Measurements from ENCODE around the gene UCN2. TPM values are rescaled to one million over a fixed set of nuclear protein-coding genes. Genes with fewer than 3 reads are reported as not detected.

The UCN2 gene
- total and polyA plus RNA-seq, 2 of the 8 experiments (the other 6 are each of a cell fraction or from before 2014, with no cell fraction given) = 0.14 TPM; not detected in 1

DNA sequence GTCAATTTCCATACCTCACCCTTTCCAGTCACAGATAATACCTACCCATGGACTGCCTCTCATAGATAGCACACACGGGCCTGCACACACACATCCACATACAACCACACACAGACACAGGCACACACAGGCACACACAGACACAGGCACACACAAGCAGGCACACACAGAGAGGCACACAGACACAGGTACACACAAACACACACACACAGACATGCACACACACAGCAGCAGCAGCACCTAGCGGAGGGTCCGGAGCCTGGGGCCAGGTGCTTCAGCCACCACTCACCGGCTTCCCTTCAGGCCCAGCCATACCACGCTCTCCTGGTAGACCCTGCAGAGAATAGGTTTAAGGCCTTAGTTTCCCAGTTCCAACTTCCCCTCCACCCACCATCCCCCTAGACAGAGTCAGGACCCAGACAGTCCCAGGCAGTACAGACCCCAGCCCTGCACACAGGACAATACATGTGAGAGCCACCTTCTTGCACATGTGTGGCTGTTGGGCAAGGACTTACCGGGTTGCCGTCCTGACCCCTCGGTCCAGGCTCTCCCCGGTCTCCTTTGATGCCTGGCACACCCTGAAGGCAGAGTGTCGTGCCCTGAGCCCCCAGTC, 10.5 kb upstream of the UCN2 start (continued):
- TF ChIP-seq, protein P1, sequence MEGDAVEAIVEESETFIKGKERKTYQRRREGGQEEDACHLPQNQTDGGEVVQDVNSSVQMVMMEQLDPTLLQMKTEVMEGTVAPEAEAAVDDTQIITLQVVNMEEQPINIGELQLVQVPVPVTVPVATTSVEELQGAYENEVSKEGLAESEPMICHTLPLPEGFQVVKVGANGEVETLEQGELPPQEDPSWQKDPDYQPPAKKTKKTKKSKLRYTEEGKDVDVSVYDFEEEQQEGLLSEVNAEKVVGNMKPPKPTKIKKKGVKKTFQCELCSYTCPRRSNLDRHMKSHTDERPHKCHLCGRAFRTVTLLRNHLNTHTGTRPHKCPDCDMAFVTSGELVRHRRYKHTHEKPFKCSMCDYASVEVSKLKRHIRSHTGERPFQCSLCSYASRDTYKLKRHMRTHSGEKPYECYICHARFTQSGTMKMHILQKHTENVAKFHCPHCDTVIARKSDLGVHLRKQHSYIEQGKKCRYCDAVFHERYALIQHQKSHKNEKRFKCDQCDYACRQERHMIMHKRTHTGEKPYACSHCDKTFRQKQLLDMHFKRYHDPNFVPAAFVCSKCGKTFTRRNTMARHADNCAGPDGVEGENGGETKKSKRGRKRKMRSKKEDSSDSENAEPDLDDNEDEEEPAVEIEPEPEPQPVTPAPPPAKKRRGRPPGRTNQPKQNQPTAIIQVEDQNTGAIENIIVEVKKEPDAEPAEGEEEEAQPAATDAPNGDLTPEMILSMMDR (IDR thresholded peaks at IDR 0.05; ENCODE audit: control extremely low read depth in 1 of 3, insufficient read depth in 1 of 3, low read depth in 1 of 3, low read length in 3 of 3) = no peak
- TF ChIP-seq, protein P2, sequence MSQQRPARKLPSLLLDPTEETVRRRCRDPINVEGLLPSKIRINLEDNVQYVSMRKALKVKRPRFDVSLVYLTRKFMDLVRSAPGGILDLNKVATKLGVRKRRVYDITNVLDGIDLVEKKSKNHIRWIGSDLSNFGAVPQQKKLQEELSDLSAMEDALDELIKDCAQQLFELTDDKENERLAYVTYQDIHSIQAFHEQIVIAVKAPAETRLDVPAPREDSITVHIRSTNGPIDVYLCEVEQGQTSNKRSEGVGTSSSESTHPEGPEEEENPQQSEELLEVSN (IDR thresholded peaks at IDR 0.05) = no peak

Data from H1 (cell line).